SU-DHL-6 (cell line): ENCODE data around the gene POU3F3.

Source experiments
- H2AFZ ChIP-seq: fragments of 200-600 bp; sonication (generic); 2 replicates; pipeline ENCODE4 v1.6.1; 2014; ENCODE audit warnings: low read depth, mild to moderate bottlenecking, moderate library complexity, mixed read lengths, antibody characterized with exemption, low read length; ENCODE audit not compliant: severe bottlenecking
- H3F3A ChIP-seq: fragments of 200-600 bp; shearing (Covaris generic); 2 replicates; pipeline ENCODE4 v1.6.0; 2016; ENCODE audit warnings: antibody characterized with exemption, mild to moderate bottlenecking; ENCODE audit not compliant: insufficient read depth
- H3K27ac ChIP-seq: fragments of 200-600 bp; sonication (generic); 2 replicates; pipeline ENCODE4 v1.5.1; 2016; ENCODE audit warnings: low read depth, mild to moderate bottlenecking, low read length, moderate library complexity, mixed read lengths
- H3K27me3 ChIP-seq: fragments of 200-600 bp; sonication (generic), shearing (Covaris generic); 2 replicates; pipeline ENCODE4 v1.6.0; 2014; ENCODE audit warnings: mild to moderate bottlenecking, low read length
- H3K36me3 ChIP-seq: fragments of 200-600 bp; sonication (generic); 2 replicates; pipeline ENCODE4 v1.6.1; 2014; ENCODE audit warnings: mild to moderate bottlenecking, low read length, mixed read lengths
- H3K4me2 ChIP-seq: fragments of 300-600, 200-600 bp; shearing (Covaris generic), sonication (generic); 2 replicates; pipeline ENCODE4 v1.6.0; 2014; ENCODE audit warnings: low read length, low read depth, mild to moderate bottlenecking; ENCODE audit not compliant: poor library complexity, severe bottlenecking
- H3K4me3 ChIP-seq: fragments of 200-600 bp; sonication (generic); 2 replicates; pipeline ENCODE4 v1.5.1; 2014; ENCODE audit warnings: antibody characterized with exemption, low read length, mild to moderate bottlenecking, mixed read lengths; ENCODE audit not compliant: insufficient read depth, poor library complexity, severe bottlenecking
- H3K79me2 ChIP-seq: fragments of 200-600 bp; sonication (generic); 2 replicates; pipeline ENCODE4 v1.6.1; 2014; ENCODE audit warnings: mild to moderate bottlenecking, low read length, moderate library complexity; ENCODE audit not compliant: insufficient read depth
- H3K9ac ChIP-seq: fragments of 200-600 bp; sonication (generic); 2 replicates; pipeline ENCODE4 v1.7.0; 2014; ENCODE audit warnings: mild to moderate bottlenecking, low read length
- H3K9me2 ChIP-seq: fragments of 200-600 bp; sonication (generic); replicated peaks from 2 replicates; pipeline ENCODE4 v1.6.1; 2014; ENCODE audit warnings: low read length; ENCODE audit not compliant: insufficient read depth
- H3K9me3 ChIP-seq: fragments of 200-600 bp; sonication (generic); 2 replicates; pipeline ENCODE4 v1.6.1; 2014; ENCODE audit warnings: low read length, mixed read lengths; ENCODE audit not compliant: insufficient read depth
- H4K20me1 ChIP-seq: fragments of 200-600 bp; sonication (generic); 2 replicates; pipeline ENCODE4 v1.6.1; 2014; ENCODE audit warnings: low read depth, mild to moderate bottlenecking, antibody characterized with exemption, low read length, moderate library complexity, mixed read lengths
- EZH2phosphoT487 ChIP-seq: fragments of 200-600 bp; sonication (generic), shearing (Covaris generic); conservative IDR thresholded peaks from 2 replicates; pipeline ENCODE4 v1.6.1; 2018; ENCODE audit warnings: mild to moderate bottlenecking, antibody characterized with exemption, low read length, moderate library complexity, mixed read lengths
- TF ChIP-seq, protein P1 (sequence below): fragments of 200-600 bp; sonication (generic); IDR thresholded peaks from one replicate; pipeline ENCODE4 v1.5.1; 2017; ENCODE audit warnings: antibody characterized with exemption, mild to moderate bottlenecking, low read length, moderate library complexity; ENCODE audit not compliant: insufficient read depth, poor library complexity, severe bottlenecking

POU3F3 gene

DNA sequence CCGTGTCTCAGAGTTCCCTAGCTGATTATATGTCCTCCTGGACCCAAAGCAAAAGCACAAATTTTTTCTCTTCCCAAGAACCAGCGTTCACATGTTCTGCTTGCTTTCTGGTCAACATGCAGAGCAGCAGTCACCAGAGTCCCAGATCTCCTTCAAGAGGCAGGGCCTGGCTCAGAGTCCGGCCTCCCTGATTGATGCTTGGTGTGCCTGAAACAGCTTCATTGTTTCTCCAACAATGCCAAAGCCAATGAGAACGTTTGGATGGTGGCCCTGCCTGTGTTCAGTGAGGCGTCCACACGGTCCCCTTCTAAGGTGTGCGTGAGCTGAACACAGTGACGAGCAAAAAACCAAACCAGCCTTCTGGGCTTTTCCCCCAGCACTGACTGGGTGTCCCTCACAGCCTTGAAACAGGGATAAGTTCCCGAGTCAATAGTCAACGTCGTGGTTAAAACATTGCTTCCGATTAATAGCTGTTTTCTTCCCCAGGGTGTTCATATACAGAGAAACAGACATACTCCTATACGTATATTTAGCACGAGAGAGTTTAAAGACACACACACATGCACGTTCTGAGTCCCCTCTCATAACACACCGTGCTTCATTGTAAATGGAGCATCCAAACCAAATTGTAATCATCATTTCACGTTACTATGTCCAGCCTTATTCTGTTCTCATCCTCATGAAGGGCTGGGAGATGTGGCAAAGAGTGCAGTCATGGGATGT, 19.3 kb upstream of the POU3F3 start:
- Histone ChIP-seq H3K27ac (no peak overlapping the region), H3F3A (no peaks in the 10 kb centered on the region), H3K9me2 (no peaks in the 10 kb centered on the region), H2AFZ (no peak overlapping the region), H3K9me3 (no peaks in the 10 kb centered on the region), H3K79me2 (no peaks in the 10 kb centered on the region), H3K4me2 (no peak overlapping the region), H3K4me3 (no peak overlapping the region), H3K9ac (no peak overlapping the region), H3K27me3 (no peaks in the 10 kb centered on the region), H4K20me1 (no peaks in the 10 kb centered on the region), H3K36me3 (no peaks in the 10 kb centered on the region)
- no peak for TF ChIP-seq EZH2phosphoT487
- TF ChIP-seq, protein P1, sequence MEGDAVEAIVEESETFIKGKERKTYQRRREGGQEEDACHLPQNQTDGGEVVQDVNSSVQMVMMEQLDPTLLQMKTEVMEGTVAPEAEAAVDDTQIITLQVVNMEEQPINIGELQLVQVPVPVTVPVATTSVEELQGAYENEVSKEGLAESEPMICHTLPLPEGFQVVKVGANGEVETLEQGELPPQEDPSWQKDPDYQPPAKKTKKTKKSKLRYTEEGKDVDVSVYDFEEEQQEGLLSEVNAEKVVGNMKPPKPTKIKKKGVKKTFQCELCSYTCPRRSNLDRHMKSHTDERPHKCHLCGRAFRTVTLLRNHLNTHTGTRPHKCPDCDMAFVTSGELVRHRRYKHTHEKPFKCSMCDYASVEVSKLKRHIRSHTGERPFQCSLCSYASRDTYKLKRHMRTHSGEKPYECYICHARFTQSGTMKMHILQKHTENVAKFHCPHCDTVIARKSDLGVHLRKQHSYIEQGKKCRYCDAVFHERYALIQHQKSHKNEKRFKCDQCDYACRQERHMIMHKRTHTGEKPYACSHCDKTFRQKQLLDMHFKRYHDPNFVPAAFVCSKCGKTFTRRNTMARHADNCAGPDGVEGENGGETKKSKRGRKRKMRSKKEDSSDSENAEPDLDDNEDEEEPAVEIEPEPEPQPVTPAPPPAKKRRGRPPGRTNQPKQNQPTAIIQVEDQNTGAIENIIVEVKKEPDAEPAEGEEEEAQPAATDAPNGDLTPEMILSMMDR: no peak

DNA sequence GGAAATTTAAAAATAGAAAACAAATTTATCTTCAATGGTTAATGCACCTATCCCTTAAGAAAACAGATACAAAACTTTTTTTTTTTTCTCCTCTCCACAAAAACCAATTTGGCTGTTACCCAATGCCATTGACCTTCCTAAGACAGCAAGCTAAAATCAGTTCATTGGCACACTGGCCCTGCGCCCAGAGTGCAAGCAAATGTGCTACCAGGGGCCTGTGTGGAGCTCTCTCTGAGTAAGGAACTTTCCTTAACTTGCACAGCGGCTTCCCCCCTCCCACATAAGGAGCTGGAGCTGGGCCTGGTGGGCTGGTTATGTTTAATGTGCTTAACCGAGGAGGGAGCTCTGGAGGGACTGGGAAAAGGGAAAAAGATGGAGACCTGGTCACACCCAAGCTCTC, 17.6 kb upstream of the POU3F3 start:
- H3K9me3 ChIP-seq: no peaks in the 10 kb centered on the region
- H3K9ac ChIP-seq: no peak overlapping the region
- no peak overlapping the region for H2AFZ ChIP-seq
- H3K4me2 ChIP-seq: no peak overlapping the region
- H3K9me2 ChIP-seq: no peaks in the 10 kb centered on the region
- H3K27me3 ChIP-seq: no peaks in the 10 kb centered on the region
- no peak overlapping the region for H3K4me3 ChIP-seq
- no peak for TF ChIP-seq EZH2phosphoT487
- TF ChIP-seq, protein P1: no peak
- no peaks in the 10 kb centered on the region for H4K20me1 ChIP-seq
- H3F3A ChIP-seq: no peaks in the 10 kb centered on the region
- H3K36me3 ChIP-seq: no peaks in the 10 kb centered on the region
- no peaks in the 10 kb centered on the region for H3K79me2 ChIP-seq
- no peak overlapping the region for H3K27ac ChIP-seq

DNA sequence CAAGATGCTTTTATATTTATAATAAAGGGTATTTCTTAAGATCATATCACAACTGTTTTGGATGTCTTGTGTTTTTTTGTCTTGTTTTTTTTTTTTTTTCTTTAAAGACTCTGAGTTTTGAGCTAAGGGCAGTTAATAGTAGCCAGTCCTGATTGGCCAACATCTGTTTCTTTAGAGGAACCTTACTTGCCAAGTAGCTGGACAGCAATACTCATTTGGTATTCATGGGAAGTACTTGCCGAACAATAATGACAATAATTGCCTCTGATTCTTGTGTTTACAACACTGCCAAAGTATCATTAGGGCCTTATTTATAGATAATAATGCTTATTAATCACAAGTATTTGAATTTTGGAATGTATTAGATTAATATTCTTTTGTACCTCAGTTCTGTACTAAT, 17.1 kb upstream of the POU3F3 start:
- no peaks in the 10 kb centered on the region for H3K27me3 ChIP-seq

More for the DNA sequence above, 17.1 kb upstream of the POU3F3 start:
- Histone ChIP-seq H3K9me2 (no peaks in the 10 kb centered on the region), H3K4me3 (no peak overlapping the region), H3K36me3 (no peaks in the 10 kb centered on the region), H4K20me1 (no peaks in the 10 kb centered on the region), H3K79me2 (no peaks in the 10 kb centered on the region), H2AFZ (no peak overlapping the region), H3K27ac (no peak overlapping the region), H3K4me2 (no peak overlapping the region), H3F3A (no peaks in the 10 kb centered on the region), H3K9me3 (no peaks in the 10 kb centered on the region), H3K9ac (no peak overlapping the region)
- no peak for TF ChIP-seq EZH2phosphoT487
- TF ChIP-seq, protein P1: no peak
